Smooth muscle cell (in vitro differentiated cells): ENCODE data around the gene RPS23. TPM values are rescaled to one million over a fixed set of nuclear protein-coding genes. Genes with fewer than 3 reads are reported as not detected.
"Not testable (repeated sequence)": the region's sequence is repeated elsewhere in the genome, so short reads cannot be mapped to it uniquely, and the experiment has no call there.

Experiments used
- DNase-seq: peaks from one replicate; lab custom pipeline; 2025; ENCODE audit not compliant: unreplicated experiment; lab: John Stamatoyannopoulos, UW
- H2AFZ ChIP-seq: fragments of 200-600 bp; sonication (generic); 2 replicates; pipeline ENCODE4 v1.6.0; 2016; ENCODE audit warnings: antibody characterized with exemption, low read depth, mild to moderate bottlenecking
- H3F3A ChIP-seq: fragments of 200-600 bp; sonication (generic); 2 replicates; pipeline ENCODE4 v1.6.0; 2017; ENCODE audit warnings: antibody characterized with exemption, low read depth
- H3K27ac ChIP-seq: fragments of 200-600 bp; sonication (generic); 2 replicates; pipeline ENCODE4 v1.5.1; 2016; ENCODE audit warnings: low read depth, mild to moderate bottlenecking
- H3K27me3 ChIP-seq: fragments of 200-600 bp; sonication (generic); 2 replicates; pipeline ENCODE4 v1.6.1; 2016; ENCODE audit warnings: low read depth, mild to moderate bottlenecking
- H3K36me3 ChIP-seq: fragments of 200-600 bp; sonication (generic); 2 replicates; pipeline ENCODE4 v1.5.1; 2016; ENCODE audit warnings: low read depth
- H3K4me1 ChIP-seq: fragments of 200-600 bp; sonication (generic); 2 replicates; pipeline ENCODE4 v1.5.1; 2016; ENCODE audit warnings: low read depth
- H3K4me2 ChIP-seq: fragments of 200-600 bp; sonication (generic); 2 replicates; pipeline ENCODE4 v1.6.0; 2016; ENCODE audit warnings: mild to moderate bottlenecking
- H3K4me3 ChIP-seq: fragments of 200-600 bp; sonication (generic); 2 replicates; pipeline ENCODE4 v1.5.1; 2016; ENCODE audit warnings: mild to moderate bottlenecking
- H3K79me2 ChIP-seq: fragments of 200-600 bp; sonication (generic); 2 replicates; pipeline ENCODE4 v1.6.0; 2016; ENCODE audit warnings: low read depth, mild to moderate bottlenecking
- H3K9ac ChIP-seq: fragments of 200-600 bp; sonication (generic); 2 replicates; pipeline ENCODE4 v1.6.0; 2016; ENCODE audit warnings: low read depth
- H3K9me3 ChIP-seq: fragments of 200-600 bp; sonication (generic); replicated peaks from 2 replicates; pipeline ENCODE4 v1.5.1; 2016; ENCODE audit warnings: low read depth
- H4K20me1 ChIP-seq: fragments of 200-600 bp; sonication (generic); 2 replicates; pipeline ENCODE4 v1.6.0; 2016; ENCODE audit warnings: low read depth
- CTCF ChIP-seq: fragments of 200-600 bp; sonication (generic); IDR thresholded peaks from 2 replicates; pipeline ENCODE4 v1.5.1; 2017; ENCODE audit warnings: borderline replicate concordance, mild to moderate bottlenecking, antibody characterized with exemption; ENCODE audit not compliant: insufficient read depth, poor library complexity, severe bottlenecking
- WGBS: methylation state at CpG from one replicate; pipeline ENCODE4 v1.1.7; 2016; ENCODE audit warnings: low lambda C conversion rate; 5-methylcytosine and 5-hydroxymethylcytosine counted together
- polyA plus RNA-seq: library from polyadenylated mRNA; unstranded; fragments of >200 nt; fragmentation: Nextera tagmentation; extraction: Ambion mirVana; gene quantifications from 2 replicates; pipeline ENCODE4 v1.2.1, GENCODE V29; 2016
- total RNA-seq: library from RNA; depleted of rRNA; stranded (reverse); fragments of >200 nt; gene quantifications from 2 replicates; pipeline ENCODE4 v1.2.3, GENCODE V29; 2014

RPS23 gene
- total and polyA plus RNA-seq, 2 experiments from 2014 or later = 818 to 3,121 TPM

DNA sequence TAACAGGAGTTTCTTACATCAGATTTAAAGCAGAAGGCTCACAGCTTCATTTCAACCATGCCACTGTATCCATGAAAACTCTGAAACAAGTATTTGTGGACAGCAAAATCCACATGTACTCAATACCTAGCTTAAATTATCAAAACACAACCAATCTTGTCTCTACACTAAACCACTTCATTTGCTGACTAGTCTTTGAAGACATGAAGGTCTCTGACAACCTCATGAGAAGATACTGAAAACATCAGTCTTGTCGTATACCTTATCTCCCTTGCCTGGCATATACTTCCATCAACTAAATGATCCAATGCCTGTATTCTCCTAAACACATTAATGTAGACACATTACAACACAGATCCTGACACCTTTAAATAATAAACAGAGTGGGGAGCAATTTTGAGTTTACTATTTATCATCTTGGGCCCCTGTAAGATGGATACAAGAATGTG is 2.9 kb downstream of the RPS23 start:
- peak overlapping the region; percentile 73 for H3K27ac ChIP-seq
- DNase-seq = no peak
- H4K20me1 ChIP-seq = peaks cover 10% of the 10 kb centered on the region
- H3K4me3 ChIP-seq = no peak overlapping the region
- H3K4me2 ChIP-seq = no peak overlapping the region
- 83% methylated on average over 1 of the region's 1 CpG for WGBS
- peaks cover 30% of the 10 kb centered on the region for H3K4me1 ChIP-seq
- H3F3A ChIP-seq = peaks cover 20% of the 10 kb centered on the region
- H3K27me3 ChIP-seq = no peaks in the 10 kb centered on the region
- TF ChIP-seq CTCF = no peak
- no peak overlapping the region for H2AFZ ChIP-seq
- H3K36me3 ChIP-seq = peaks cover 17% of the 10 kb centered on the region
- H3K9ac ChIP-seq = no peak overlapping the region
- H3K79me2 ChIP-seq = peaks cover 29% of the 10 kb centered on the region
- H3K9me3 ChIP-seq = no peaks in the 10 kb centered on the region

DNA sequence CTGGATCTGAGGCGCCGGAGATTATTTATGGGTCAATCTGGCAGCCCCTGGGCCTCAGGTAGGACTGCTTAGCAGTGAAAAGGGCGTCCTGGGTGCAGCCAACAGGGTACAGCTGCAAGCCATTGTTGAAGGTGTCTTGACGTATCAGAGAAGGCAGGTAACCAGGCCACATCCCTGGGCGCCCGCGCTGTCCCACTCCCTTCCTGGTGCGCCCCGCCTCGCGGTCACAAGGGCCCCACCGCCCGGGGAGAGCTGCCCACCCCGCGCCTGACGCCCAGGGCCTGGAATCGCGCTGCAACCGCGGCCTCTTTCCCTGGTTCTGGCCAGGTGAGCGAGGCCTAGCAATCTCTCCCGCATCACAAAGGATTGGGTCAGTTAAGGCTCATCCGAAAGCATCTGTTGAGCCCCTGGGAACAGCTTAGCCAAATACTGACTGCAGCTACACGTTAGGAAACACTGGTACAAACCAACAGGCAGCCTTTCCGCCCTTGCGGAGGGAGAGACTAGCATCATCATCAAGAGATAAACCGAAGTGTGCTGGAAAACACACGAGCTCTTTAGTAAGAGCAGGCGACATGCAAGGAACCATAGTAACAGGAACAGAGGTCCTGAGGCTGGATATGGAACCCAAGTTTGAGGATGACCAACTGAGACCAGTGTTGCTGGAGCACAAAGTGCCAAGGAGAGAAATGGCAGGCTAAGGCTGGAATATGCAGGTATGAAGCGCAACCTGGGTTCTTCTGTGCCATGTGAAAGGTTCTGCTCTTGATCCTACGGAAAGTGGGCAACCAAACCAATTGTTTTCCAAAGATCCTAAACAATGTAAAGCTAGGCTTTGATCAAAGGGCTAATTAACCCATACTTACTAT is 3.6 kb downstream of the RPS23 start:
- no peak overlapping the region for H3K9ac ChIP-seq
- H3K9me3 ChIP-seq = no peaks in the 10 kb centered on the region
- no peak overlapping the region for H2AFZ ChIP-seq
- H3K79me2 ChIP-seq = peaks cover 29% of the 10 kb centered on the region
- peaks cover 10% of the 10 kb centered on the region for H4K20me1 ChIP-seq
- H3K36me3 ChIP-seq = peaks cover 17% of the 10 kb centered on the region
- H3F3A ChIP-seq = peaks cover 20% of the 10 kb centered on the region
- no peak for DNase-seq
- WGBS = 74% methylated on average over 20 of the region's 31 CpGs
- peak overlapping the region; percentile 73 for H3K27ac ChIP-seq
- no peak overlapping the region for H3K4me2 ChIP-seq
- H3K27me3 ChIP-seq = no peaks in the 10 kb centered on the region
- no peak overlapping the region for H3K4me3 ChIP-seq
- no peak for TF ChIP-seq CTCF
- peaks cover 30% of the 10 kb centered on the region for H3K4me1 ChIP-seq

DNA sequence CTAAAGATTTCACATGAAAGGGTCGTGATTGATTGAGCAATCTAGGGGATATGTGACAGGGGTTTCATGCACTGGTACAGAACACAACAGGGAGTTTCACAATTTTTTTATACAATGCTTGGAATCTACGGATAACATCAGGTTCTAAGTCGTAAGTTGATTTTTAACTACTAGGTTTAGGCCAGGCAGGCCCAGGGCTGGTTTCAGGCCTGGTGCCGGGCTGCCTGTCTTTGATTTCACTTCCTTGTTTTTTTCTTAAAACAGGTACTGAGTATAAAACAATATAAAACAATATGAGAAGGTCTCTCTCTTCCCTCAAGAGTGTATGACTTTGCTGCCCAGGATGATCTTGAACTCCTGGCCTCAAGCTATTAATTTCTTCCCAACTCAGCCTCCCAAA is 4.7 kb downstream of the RPS23 start:
- DNase-seq, H3K4me2 ChIP-seq, H3K9me3 ChIP-seq, H3K4me3 ChIP-seq, H3K9ac ChIP-seq, H2AFZ ChIP-seq, H3K27me3 ChIP-seq: not testable (repeated sequence)
- Histone ChIP-seq H3F3A (peaks cover 20% of the 10 kb centered on the region), H4K20me1 (peaks cover 10% of the 10 kb centered on the region), H3K36me3 (peaks cover 17% of the 10 kb centered on the region), H3K79me2 (peaks cover 29% of the 10 kb centered on the region), H3K4me1 (peaks cover 23% of the 10 kb centered on the region), H3K27ac (peak overlapping the region; percentile 73)
- 94% methylated on average over 4 of the region's 4 CpGs for WGBS

DNA sequence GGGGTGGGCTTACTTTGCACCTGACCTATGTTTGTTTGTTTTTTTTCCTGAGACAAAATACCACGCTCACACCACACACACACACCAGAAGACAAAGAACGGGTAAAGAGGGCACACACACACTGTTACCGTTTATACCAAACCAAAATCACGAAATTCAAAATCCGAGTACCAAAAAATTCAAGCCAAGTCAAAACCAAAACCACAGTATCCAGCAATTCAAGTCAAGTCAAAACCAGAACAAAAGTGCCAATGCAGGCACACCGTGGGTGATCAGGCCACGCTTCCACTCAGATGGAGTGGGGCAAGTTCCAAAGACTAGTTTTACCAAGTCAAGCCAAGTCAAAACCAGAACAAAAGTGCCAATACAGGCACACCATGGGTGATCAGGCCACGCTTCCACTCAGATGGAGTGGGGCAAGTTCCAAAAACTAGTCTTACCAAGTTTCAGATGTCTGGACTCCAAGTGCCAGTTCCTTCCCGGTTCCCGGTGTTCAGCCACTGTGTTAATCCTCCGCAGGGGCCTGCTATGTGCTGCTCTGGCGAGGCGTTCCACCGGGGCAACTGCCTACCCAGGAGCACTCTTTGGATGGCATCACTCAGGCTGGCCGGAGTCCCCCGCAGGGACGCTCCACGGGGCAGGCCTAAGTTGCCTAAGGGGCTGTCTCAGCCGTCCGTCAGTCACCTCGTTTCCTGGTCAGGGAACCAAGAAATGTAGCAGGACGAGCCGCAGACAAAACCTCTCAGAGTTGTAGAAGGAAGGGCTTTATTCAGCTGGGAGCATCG is 5.4 kb downstream of the RPS23 start:
- Histone ChIP-seq H3F3A (peaks cover 20% of the 10 kb centered on the region), H3K27ac (peak overlapping the region; percentile 73), H3K79me2 (peaks cover 23% of the 10 kb centered on the region), H4K20me1 (peaks cover 10% of the 10 kb centered on the region), H3K4me1 (peaks cover 23% of the 10 kb centered on the region), H3K36me3 (peaks cover 17% of the 10 kb centered on the region)
- H3K9me3 ChIP-seq, H2AFZ ChIP-seq, H3K9ac ChIP-seq, H3K27me3 ChIP-seq, H3K4me2 ChIP-seq, DNase-seq, H3K4me3 ChIP-seq: not testable (repeated sequence)
- WGBS = 82% methylated on average over 24 of the region's 24 CpGs

DNA sequence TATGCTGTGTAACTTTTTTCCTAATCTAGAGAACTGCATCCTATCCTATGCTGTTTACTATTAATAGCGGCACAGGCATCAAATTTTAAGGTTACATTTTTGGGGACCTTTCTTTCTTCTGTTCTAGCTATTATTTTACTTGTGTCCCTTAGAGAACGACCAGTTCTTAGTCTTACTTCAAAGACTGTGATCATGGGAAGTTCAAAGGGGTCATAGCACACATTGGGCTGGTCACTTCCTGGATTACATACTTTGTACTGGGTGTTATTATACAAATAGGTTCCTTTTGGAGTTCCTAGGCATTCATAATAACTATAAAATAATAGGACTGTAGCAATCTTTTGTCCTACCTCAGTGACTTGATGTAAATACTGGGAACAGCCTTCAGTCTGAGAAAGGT is 8.8 kb downstream of the RPS23 start:
- not testable (repeated sequence) for H3K27me3 ChIP-seq, H3K79me2 ChIP-seq, H3F3A ChIP-seq, H3K9ac ChIP-seq, H3K4me3 ChIP-seq, H3K4me1 ChIP-seq, H3K4me2 ChIP-seq, H3K9me3 ChIP-seq, DNase-seq, H3K36me3 ChIP-seq, H2AFZ ChIP-seq, H4K20me1 ChIP-seq, H3K27ac ChIP-seq
- 98% methylated on average over 2 of the region's 2 CpGs for WGBS

DNA sequence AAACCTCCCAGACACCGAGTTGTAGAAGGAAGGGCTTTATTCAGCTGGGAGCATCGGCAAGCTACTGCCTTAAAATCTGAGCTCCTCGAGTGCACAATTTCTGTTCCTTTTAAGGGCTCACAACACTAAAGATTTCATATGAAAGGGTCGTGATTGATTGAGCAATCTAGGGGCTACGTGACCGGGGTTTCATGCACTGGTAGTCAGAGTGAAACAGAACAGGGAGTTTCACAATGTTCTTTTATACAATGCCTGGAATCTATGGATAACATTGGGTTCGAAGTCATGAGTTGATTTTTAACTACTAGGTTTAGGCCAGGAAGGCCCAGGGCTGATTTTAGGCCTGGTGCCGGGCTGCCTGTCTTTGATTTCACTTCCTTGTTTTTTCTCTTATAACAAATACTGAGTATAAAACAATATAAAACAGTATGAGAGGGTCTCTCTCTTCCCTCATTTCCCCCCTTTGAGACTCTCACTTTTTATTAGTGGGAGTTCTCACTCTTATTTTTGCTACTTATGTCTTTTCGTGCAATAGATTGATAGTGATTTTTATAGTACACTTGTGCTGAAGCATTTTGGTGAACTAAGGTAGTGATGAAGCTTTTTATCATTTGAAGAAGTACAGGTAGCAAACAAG is 10.7 kb downstream of the RPS23 start:
- H3K79me2 ChIP-seq, H3K27ac ChIP-seq, H3K4me2 ChIP-seq, H4K20me1 ChIP-seq, H3K9me3 ChIP-seq, DNase-seq, H3K4me1 ChIP-seq, H3F3A ChIP-seq, H3K4me3 ChIP-seq, H2AFZ ChIP-seq, H3K36me3 ChIP-seq, H3K9ac ChIP-seq, H3K27me3 ChIP-seq: not testable (repeated sequence)
- WGBS = 98% methylated on average over 9 of the region's 9 CpGs
